Upper lobe of right lung (tissue), 1 donor: ENCODE data around the gene PKM. TPM values are rescaled to one million over a fixed set of nuclear protein-coding genes. Genes with fewer than 3 reads are reported as not detected.
A peak's percentile ranks its signal among the peaks of the same experiment; 100 is the strongest.

Experiments used
- ATAC-seq: fragments of 200-7000 bp; cut with Tn5 transposase; one replicate; pipeline ENCODE4 v1.9.1; 2020; ENCODE audit warnings: mild to moderate bottlenecking, moderate library complexity
- DNase-seq: peaks from one replicate; pipeline ENCODE4 v3.0.0-alpha.2; 2020
- H3K27ac ChIP-seq: fragments of 200-600 bp; one replicate; pipeline ENCODE4 v1.8.0; 2022
- H3K27me3 ChIP-seq: fragments of 200-600 bp; one replicate; pipeline ENCODE4 v1.8.0; 2022; ENCODE audit warnings: mild to moderate bottlenecking
- H3K36me3 ChIP-seq: fragments of 200-600 bp; one replicate; pipeline ENCODE4 v1.8.0; 2022
- H3K4me1 ChIP-seq: fragments of 200-600 bp; one replicate; pipeline ENCODE4 v1.8.0; 2022
- H3K4me3 ChIP-seq: fragments of 200-600 bp; one replicate; pipeline ENCODE4 v1.8.0; 2022; ENCODE audit warnings: mild to moderate bottlenecking
- H3K9me3 ChIP-seq: fragments of 200-600 bp; one replicate; pipeline ENCODE4 v1.8.0; 2022
- CTCF ChIP-seq: fragments of 200-600 bp; IDR thresholded peaks from one replicate; pipeline ENCODE4 v1.8.0; 2022; ENCODE audit warnings: antibody characterized with exemption
- intact Hi-C: fragments of 100-400 bp; cut with DNase I; formaldehyde crosslinking; loops from one replicate; pipeline ENCODE4 v1.11.0; 2022
- total RNA-seq: library from RNA; stranded (reverse); fragmentation: NEBNext Ultra II Directional; extraction: Animal tissue kit (Norgen Biotek cat#: 25700); gene quantifications from one replicate; pipeline ENCODE4 v1.2.1, GENCODE V29; 2021
- donor health status: DM: no; HTN: yes; CAD: no; lungs with severe emphysema.

PKM gene
- total RNA-seq, 1 donor from 2014 or later: 426 TPM

GRCh38 chr15:72166716-72167417, 64.1 kb downstream of the PKM start:
- Histone ChIP-seq H3K27ac (no peak overlapping the region), H3K36me3 (no peaks in the 10 kb centered on the region), H3K4me1 (peaks cover 13% of the 10 kb centered on the region), H3K9me3 (no peaks in the 10 kb centered on the region), H3K27me3 (no peaks in the 10 kb centered on the region), H3K4me3 (no peak overlapping the region)
- ATAC-seq (no peak), DNase-seq (no peak)
- intact Hi-C loops: no loop called here
- no peak for TF ChIP-seq CTCF

GRCh38 chr15:72163719-72164118, 67.3 kb downstream of the PKM start:
- H3K27me3 ChIP-seq: no peaks in the 10 kb centered on the region
- intact Hi-C loops: no loop called here
- no peak for ATAC-seq

GRCh38 chr15:72162569-72162968, 68.4 kb downstream of the PKM start:
- ATAC-seq (no peak), DNase-seq (no peak)
- intact Hi-C loops: no loop called here
- H3K27me3 ChIP-seq: no peaks in the 10 kb centered on the region
- TF ChIP-seq CTCF: no peak
- H3K4me3 ChIP-seq: no peak overlapping the region
- H3K9me3 ChIP-seq: no peaks in the 10 kb centered on the region
- peak overlapping the region; percentile 6 for H3K27ac ChIP-seq
- H3K4me1 ChIP-seq: peaks cover 11% of the 10 kb centered on the region
- no peaks in the 10 kb centered on the region for H3K36me3 ChIP-seq

More at GRCh38 chr15:72163719-72164118, 67.3 kb downstream of the PKM start:
- Histone ChIP-seq H3K4me1 (peaks cover 19% of the 10 kb centered on the region), H3K27ac (no peak overlapping the region), H3K36me3 (no peaks in the 10 kb centered on the region), H3K4me3 (no peak overlapping the region), H3K9me3 (no peaks in the 10 kb centered on the region)
- TF ChIP-seq CTCF: no peak
- DNase-seq: no peak

DNA sequence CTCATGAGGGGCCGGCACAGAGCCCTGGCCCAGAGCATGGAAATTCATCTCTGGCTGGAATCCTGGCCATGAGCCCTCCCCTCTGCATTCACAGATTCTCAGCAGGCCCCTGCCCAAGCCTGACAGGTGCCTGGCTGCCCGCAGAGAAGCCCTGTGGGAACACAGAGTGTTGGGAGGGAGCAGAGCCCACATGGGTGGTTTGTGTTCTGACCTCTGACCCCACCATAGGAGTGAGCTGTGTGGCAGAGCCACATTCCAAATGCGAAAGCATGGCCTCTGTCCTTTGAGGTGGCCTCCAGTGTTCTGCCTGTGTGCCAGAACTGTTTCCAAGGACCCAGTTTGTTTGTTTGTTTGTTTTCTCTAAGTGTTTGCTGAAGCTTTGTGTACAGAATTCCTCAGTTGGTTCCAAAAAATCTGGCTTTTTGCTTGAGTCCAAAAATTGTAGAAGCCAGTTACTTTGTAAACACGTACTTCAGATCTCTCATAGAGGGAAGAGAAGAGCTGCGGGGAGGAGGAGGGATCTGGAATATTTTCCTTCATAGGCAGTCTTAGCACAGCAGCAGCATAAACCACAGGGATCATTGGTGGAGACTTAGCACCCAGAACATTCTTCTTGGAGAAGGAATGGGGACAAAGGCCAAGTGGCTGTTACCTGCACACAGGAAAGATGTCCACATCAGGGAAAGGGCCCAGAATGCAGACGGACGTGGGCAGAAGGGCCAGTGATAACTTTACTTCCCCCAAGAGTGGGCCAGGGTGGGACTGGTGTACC, 69.4 kb downstream of the PKM start:
- ATAC-seq: peak; percentile 68
- H3K4me3 ChIP-seq: no peak overlapping the region
- peak overlapping the region; percentile 32 for H3K27ac ChIP-seq
- TF ChIP-seq CTCF: no peak
- intact Hi-C loops: no loop called here
- no peak for DNase-seq
- no peaks in the 10 kb centered on the region for H3K9me3 ChIP-seq
- peaks cover 11% of the 10 kb centered on the region for H3K4me1 ChIP-seq
- no peaks in the 10 kb centered on the region for H3K36me3 ChIP-seq
- H3K27me3 ChIP-seq: no peaks in the 10 kb centered on the region

DNA sequence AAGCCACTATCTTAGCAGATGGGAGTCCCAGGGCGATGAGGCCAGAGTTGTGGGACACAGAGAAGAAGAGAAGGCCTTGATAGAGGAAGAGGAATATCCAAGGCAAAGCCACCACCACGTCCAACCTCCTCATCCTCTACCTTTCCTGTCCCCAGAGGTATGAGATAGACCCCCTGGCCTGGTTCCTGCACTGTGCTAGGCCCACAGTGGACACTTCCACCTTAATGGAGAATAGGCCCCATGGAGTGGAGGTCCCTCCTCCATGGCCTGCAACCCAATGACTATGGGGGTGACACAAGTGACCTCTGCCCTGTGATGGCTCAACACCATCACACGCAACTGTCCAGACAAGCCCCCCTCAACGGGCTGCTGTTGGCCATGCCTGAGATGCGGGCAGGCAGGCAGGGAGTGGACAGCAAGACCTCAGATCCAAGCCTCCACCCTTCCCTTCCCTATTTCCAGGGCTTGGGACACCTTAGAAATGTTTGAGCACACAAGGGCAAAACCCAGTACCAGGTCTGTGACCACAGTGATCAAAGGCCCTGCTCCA, 70.2 kb downstream of the PKM start:
- Histone ChIP-seq H3K36me3 (no peaks in the 10 kb centered on the region), H3K27ac (peak overlapping the region; percentile 32), H3K27me3 (no peaks in the 10 kb centered on the region), H3K4me3 (no peak overlapping the region), H3K4me1 (peaks cover 15% of the 10 kb centered on the region), H3K9me3 (no peaks in the 10 kb centered on the region)
- intact Hi-C loops: no loop called here
- DNase-seq (no peak), ATAC-seq (no peak)
- no peak for TF ChIP-seq CTCF
